Liver (tissue), 3 donors: ENCODE data around the gene GLRX5.

ENCODE experiments used
- EGR1 ChIP-seq, 2 donors: IDR thresholded peaks; 2 replicates each; pipeline ENCODE4 v1.6.1; 2016 to 2018; ENCODE audit warnings: antibody characterized with exemption in 2 of 2, low read depth in 2 of 2
- GABPA ChIP-seq, 2 donors: IDR thresholded peaks in 1 of 2; conservative IDR thresholded peaks in 1 of 2; 2 replicates each; pipeline ENCODE4 v1.6.1; 2016; ENCODE audit warnings: antibody characterized with exemption in 2 of 2, mild to moderate bottlenecking in 1 of 2, moderate library complexity in 1 of 2
- JUND ChIP-seq, 2 donors: IDR thresholded peaks; 2 replicates each; pipeline ENCODE4 v1.6.1; 2016; ENCODE audit warnings: antibody characterized with exemption in 2 of 2
- REST ChIP-seq: IDR thresholded peaks from 2 replicates; pipeline ENCODE4 v1.6.1; 2016; ENCODE audit warnings: antibody characterized with exemption, mild to moderate bottlenecking
- RXRA ChIP-seq, 2 donors: IDR thresholded peaks; 2 replicates each; pipeline ENCODE4 v1.6.1; 2017 to 2018; ENCODE audit warnings: antibody characterized with exemption in 2 of 2, mild to moderate bottlenecking in 1 of 2
- SP1 ChIP-seq: IDR thresholded peaks from 2 replicates; pipeline ENCODE4 v1.6.1; 2018; ENCODE audit warnings: antibody characterized with exemption, mild to moderate bottlenecking
- TAF1 ChIP-seq: conservative IDR thresholded peaks from 2 replicates; pipeline ENCODE4 v1.6.1; 2016; ENCODE audit warnings: antibody characterized with exemption, mild to moderate bottlenecking
- YY1 ChIP-seq: IDR thresholded peaks from 2 replicates; pipeline ENCODE4 v1.6.1; 2016; ENCODE audit warnings: antibody characterized with exemption, mild to moderate bottlenecking
- ZBTB33 ChIP-seq: IDR thresholded peaks from 2 replicates; pipeline ENCODE4 v1.6.1; 2016; ENCODE audit warnings: antibody characterized with exemption
- TF ChIP-seq, protein P1 (sequence below): fragments of 150-350 bp; IDR thresholded peaks from 2 replicates; pipeline ENCODE4 v1.5.1; 2017; ENCODE audit warnings: improper control_type of control experiment, low read depth, low read length; ENCODE audit not compliant: missing input control
- TF ChIP-seq, protein P2 (sequence below): IDR thresholded peaks from 2 replicates; pipeline ENCODE4 v1.6.1; 2016; ENCODE audit warnings: antibody characterized with exemption
- donor health status: healthy.
- donor health status: healthy.

DNA sequence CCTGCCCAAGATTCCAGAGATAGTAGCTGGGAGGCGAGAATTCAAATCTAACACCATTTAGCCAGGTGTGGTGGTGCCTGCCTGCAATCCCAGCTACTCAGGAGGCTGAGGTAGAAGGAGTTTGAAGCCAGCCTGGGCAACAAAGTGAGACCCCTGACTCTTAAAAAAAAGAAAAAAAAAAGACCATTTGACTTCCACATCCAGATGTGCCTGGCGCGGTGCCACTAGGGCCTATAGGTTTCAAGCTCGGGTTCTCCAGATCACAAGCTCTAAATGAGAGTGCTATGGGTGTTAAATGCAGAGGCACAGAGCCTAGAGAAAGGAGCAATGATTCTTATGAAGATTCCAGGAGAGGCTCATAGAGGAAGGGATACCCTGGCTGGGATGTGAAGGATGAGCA lies 40.9 kb upstream of the GLRX5 start:
- TF ChIP-seq, protein P1, sequence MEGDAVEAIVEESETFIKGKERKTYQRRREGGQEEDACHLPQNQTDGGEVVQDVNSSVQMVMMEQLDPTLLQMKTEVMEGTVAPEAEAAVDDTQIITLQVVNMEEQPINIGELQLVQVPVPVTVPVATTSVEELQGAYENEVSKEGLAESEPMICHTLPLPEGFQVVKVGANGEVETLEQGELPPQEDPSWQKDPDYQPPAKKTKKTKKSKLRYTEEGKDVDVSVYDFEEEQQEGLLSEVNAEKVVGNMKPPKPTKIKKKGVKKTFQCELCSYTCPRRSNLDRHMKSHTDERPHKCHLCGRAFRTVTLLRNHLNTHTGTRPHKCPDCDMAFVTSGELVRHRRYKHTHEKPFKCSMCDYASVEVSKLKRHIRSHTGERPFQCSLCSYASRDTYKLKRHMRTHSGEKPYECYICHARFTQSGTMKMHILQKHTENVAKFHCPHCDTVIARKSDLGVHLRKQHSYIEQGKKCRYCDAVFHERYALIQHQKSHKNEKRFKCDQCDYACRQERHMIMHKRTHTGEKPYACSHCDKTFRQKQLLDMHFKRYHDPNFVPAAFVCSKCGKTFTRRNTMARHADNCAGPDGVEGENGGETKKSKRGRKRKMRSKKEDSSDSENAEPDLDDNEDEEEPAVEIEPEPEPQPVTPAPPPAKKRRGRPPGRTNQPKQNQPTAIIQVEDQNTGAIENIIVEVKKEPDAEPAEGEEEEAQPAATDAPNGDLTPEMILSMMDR, result no peak
- TF ChIP-seq GABPA (IDR thresholded peaks at IDR 0.05 in 1 of 2, conservative IDR thresholded peaks at IDR 0.05 in 1 of 2), result no peak
- no peak for TF ChIP-seq REST
- no peak for TF ChIP-seq ZBTB33
- TF ChIP-seq SP1, result no peak
- TF ChIP-seq JUND (IDR thresholded peaks at IDR 0.05), result no peak
- TF ChIP-seq TAF1, result no peak
- TF ChIP-seq RXRA (IDR thresholded peaks at IDR 0.05), result no peak
- TF ChIP-seq EGR1 (IDR thresholded peaks at IDR 0.05; ENCODE audit: low read depth in 2 of 2), result no peak
- TF ChIP-seq, protein P2, sequence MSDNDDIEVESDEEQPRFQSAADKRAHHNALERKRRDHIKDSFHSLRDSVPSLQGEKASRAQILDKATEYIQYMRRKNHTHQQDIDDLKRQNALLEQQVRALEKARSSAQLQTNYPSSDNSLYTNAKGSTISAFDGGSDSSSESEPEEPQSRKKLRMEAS, result no peak
- TF ChIP-seq YY1, result no peak
